MCF 10A (cell line): ENCODE results near the gene ANP32A. TPM values are rescaled to one million over a fixed set of nuclear protein-coding genes. Genes with fewer than 3 reads are reported as not detected.

Experiments
- BruUV-seq: library from RNA; stranded (reverse); fragments of 400-500 nt; replicated peaks from 2 replicates; lab custom pipeline; 2021; lab: Mats Ljungman, UMichigan
- CTCF ChIA-PET: fragments of 300-600 bp; sonication (Branson Sonifier 250); formaldehyde crosslinking; extraction: SDS; loops from one replicate; lab custom pipeline; 2021; ENCODE audit warnings: antibody characterized with exemption, inconsistent platforms; lab: Yijun Ruan, JAX
- POLR2A ChIA-PET: fragments of 300-600, 350-650 bp; sonication (Branson Sonifier 250); formaldehyde crosslinking; extraction: SDS; loops from one replicate; lab custom pipeline; 2020; ENCODE audit warnings: antibody characterized with exemption, inconsistent platforms; lab: Yijun Ruan, JAX
- DNase-seq: peaks from one replicate; pipeline ENCODE4 v3.0.0-alpha.2; 2018; ENCODE audit not compliant: unreplicated experiment
- H3K27ac Mint-ChIP-seq: one replicate; pipeline ENCODE4 v1.8.0; 2022; ENCODE audit warnings: mild to moderate bottlenecking, low read depth, mixed read lengths; ENCODE audit not compliant: unreplicated experiment
- H3K27me3 Mint-ChIP-seq: one replicate; pipeline ENCODE4 v1.8.0; 2022; ENCODE audit warnings: mixed read lengths; ENCODE audit not compliant: insufficient read depth, unreplicated experiment
- H3K36me3 Mint-ChIP-seq: one replicate; pipeline ENCODE4 v1.8.0; 2022; ENCODE audit warnings: mild to moderate bottlenecking, moderate library complexity, mixed read lengths; ENCODE audit not compliant: insufficient read depth, unreplicated experiment
- H3K4me1 Mint-ChIP-seq: one replicate; pipeline ENCODE4 v1.8.0; 2022; ENCODE audit warnings: mixed read lengths; ENCODE audit not compliant: insufficient read depth, unreplicated experiment
- H3K4me3 Mint-ChIP-seq: one replicate; pipeline ENCODE4 v1.8.0; 2022; ENCODE audit warnings: mild to moderate bottlenecking, moderate library complexity, mixed read lengths; ENCODE audit not compliant: unreplicated experiment
- H3K9me3 Mint-ChIP-seq: one replicate; pipeline ENCODE4 v1.8.0; 2022; ENCODE audit warnings: mixed read lengths; ENCODE audit not compliant: unreplicated experiment
- CTCF ChIP-seq: fragments of 200-600 bp; IDR thresholded peaks from one replicate; pipeline ENCODE4 v1.8.0; 2022; ENCODE audit warnings: antibody characterized with exemption, mild to moderate bottlenecking; ENCODE audit not compliant: unreplicated experiment
- intact Hi-C: fragments of 100-400 bp; cut with micrococcal nuclease; formaldehyde crosslinking; loops from 2 replicates; pipeline ENCODE4 v1.14.1; 2022
- total RNA-seq: library from RNA; stranded (reverse); gene quantifications from 2 replicates; pipeline ENCODE4 v1.2.3, GENCODE V29; 2022

The ANP32A gene
- total RNA-seq, 1 experiment from 2014 or later, result 150 TPM

DNA sequence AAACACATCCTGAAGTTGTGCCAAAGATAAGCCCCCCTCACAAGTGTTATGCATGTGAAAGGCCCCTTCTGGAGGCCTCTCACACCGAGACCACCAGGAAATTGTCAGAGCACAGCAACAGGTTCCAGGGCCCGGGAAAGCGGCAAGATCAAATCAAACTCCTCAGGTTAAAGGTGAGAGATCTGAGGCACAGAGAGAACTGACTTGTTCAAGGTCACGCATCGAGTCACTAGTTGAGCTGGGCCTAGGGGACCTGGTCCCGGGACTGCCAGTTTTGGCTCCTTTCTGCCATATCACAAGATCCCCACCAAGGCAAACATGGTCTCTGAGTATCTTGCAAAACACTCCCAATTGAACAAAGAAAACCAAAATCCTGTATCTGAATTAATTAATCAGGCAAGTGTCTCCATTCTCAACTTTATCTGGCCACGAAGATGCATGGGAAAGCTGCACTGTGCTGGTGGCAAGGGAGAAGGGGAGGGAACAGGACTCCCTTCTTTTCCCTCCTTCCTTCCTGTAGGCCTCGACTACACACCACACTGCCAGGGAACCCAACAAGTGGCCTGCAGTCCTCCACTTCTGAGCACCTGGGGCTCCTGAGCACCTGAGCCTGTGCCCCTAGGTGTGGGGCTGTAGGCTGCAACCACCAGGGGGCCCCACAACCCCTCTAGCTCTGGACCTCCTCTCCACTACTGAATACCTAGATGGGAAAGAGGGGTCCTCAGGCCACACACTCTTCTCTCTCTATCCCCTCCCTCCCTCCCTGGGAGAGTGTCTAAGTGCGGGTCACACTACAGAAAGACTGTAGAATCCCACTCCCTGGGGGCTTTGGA lies 37.3 kb downstream of the ANP32A start:
- no TSS peak for BruUV-seq
- CTCF ChIA-PET, result interaction anchor here (0.6 to 1.6 kb wide), 9 partner anchors 12 to 113 kb away, joined by 3 to 8 read pairs (median 4); no protein-coding TSS in a partner anchor

GRCh38 chr15:68782589-68783161 lies 38.0 kb downstream of the ANP32A start:
- intact Hi-C loops, result loop anchor here (5.0 kb wide), 2 partner anchors 35 to 95 kb away; no protein-coding TSS in a partner anchor
- Mint-ChIP-seq H3K36me3 (peaks cover 84% of the 10 kb centered on the region), H3K27ac (no peak overlapping the region), H3K4me1 (no peaks in the 10 kb centered on the region), H3K9me3 (no peaks in the 10 kb centered on the region), H3K27me3 (no peaks in the 10 kb centered on the region), H3K4me3 (no peak overlapping the region)
- no peak for DNase-seq
- no TSS peak for BruUV-seq
- CTCF ChIA-PET, result interaction anchor here (0.6 to 1.1 kb wide), 3 partner anchors 93 to 122 kb away, joined by 3 to 5 read pairs (median 3); no protein-coding TSS in a partner anchor
- TF ChIP-seq CTCF, result no peak
- POLR2A ChIA-PET, result interaction anchor here (0.6 to 1.0 kb wide), 2 partner anchors 38 to 233 kb away, joined by 3 read pairs; partner anchors contain the start of gene ANP32A

More for the DNA sequence above, 37.3 kb downstream of the ANP32A start:
- Mint-ChIP-seq H3K27me3 (no peaks in the 10 kb centered on the region), H3K4me1 (no peaks in the 10 kb centered on the region), H3K36me3 (peaks cover 81% of the 10 kb centered on the region), H3K9me3 (no peaks in the 10 kb centered on the region), H3K4me3 (no peak overlapping the region), H3K27ac (no peak overlapping the region)
- peak; percentile 51 for TF ChIP-seq CTCF
- intact Hi-C loops, result loop anchor here (5.0 kb wide), 2 partner anchors 34 to 94 kb away; no protein-coding TSS in a partner anchor
- POLR2A ChIA-PET, result interaction anchor here (1.0 kb wide), 1 partner anchor 37 kb away, joined by 3 read pairs; the partner anchor contains the start of gene ANP32A
- DNase-seq, result peak; percentile 46

- Mint-ChIP-seq H3K36me3 (peaks cover 85% of the 10 kb centered on the region), H3K9me3 (no peaks in the 10 kb centered on the region), H3K27me3 (no peaks in the 10 kb centered on the region), H3K4me3 (no peak overlapping the region), H3K4me1 (no peaks in the 10 kb centered on the region), H3K27ac (peak overlapping the region; percentile 69)
- no peak for TF ChIP-seq CTCF
- ChIA-PET POLR2A (interaction anchor here (0.6 kb wide), 1 partner anchor 234 kb away, joined by 3 read pairs; no protein-coding TSS in a partner anchor), CTCF (interaction anchor here (0.6 to 0.9 kb wide), 3 partner anchors 30 to 121 kb away, joined by 3 to 4 read pairs (median 3); no protein-coding TSS in a partner anchor)
- no TSS peak for BruUV-seq
- intact Hi-C loops, result loop anchor here (5.0 kb wide), 2 partner anchors 35 to 95 kb away; no protein-coding TSS in a partner anchor
- DNase-seq, result no peak
Observed at GRCh38 chr15:68781766-68782588, 38.7 kb downstream of the ANP32A start.
